HEK293T (cell line): Measurements from ENCODE around the gene FADS1.

Experiments used
- CTCF ChIA-PET: fragments of 350-600 bp; formaldehyde crosslinking; extraction: SDS; loops from one replicate; lab custom pipeline; 2021; ENCODE audit warnings: antibody characterized with exemption, inconsistent platforms; lab: Yijun Ruan, JAX
- POLR2A ChIA-PET: fragments of 350-600 bp; formaldehyde crosslinking; extraction: SDS; loops from one replicate; lab custom pipeline; 2020; ENCODE audit warnings: antibody characterized with exemption, inconsistent platforms; lab: Yijun Ruan, JAX
- DNase-seq: peaks from one replicate; pipeline ENCODE4 v3.0.0; 2012; ENCODE audit warnings: mixed read lengths; ENCODE audit errors: extremely low spot score
- ARNT ChIP-seq: fragments of 450-650 bp; IDR thresholded peaks from 2 replicates; pipeline ENCODE4 v1.6.1; 2017; ENCODE audit warnings: mild to moderate bottlenecking
- BHLHE40 ChIP-seq: fragments of 450-650 bp; IDR thresholded peaks from 2 replicates; pipeline ENCODE4 v1.6.1; 2016; ENCODE audit warnings: mild to moderate bottlenecking, moderate library complexity, borderline replicate concordance
- CTBP1 ChIP-seq: fragments of 450-650 bp; IDR thresholded peaks from 2 replicates; pipeline ENCODE4 v1.6.1; 2016; ENCODE audit warnings: borderline replicate concordance
- ELF4 ChIP-seq: fragments of 450-650 bp; IDR thresholded peaks from 2 replicates; pipeline ENCODE4 v1.6.1; 2017; ENCODE audit warnings: antibody characterized with exemption
- FOXA1 ChIP-seq: fragments of 450-650 bp; IDR thresholded peaks from 2 replicates; pipeline ENCODE4 v1.6.1; 2016; ENCODE audit warnings: mild to moderate bottlenecking
- FOXK2 ChIP-seq: fragments of 450-650 bp; IDR thresholded peaks from 2 replicates; pipeline ENCODE4 v1.6.1; 2016; ENCODE audit warnings: mild to moderate bottlenecking
- FOXM1 ChIP-seq: fragments of 450-650 bp; IDR thresholded peaks from 2 replicates; pipeline ENCODE4 v1.6.1; 2017; ENCODE audit warnings: mild to moderate bottlenecking, borderline replicate concordance
- HDGF ChIP-seq: fragments of 450-650 bp; IDR thresholded peaks from 2 replicates; pipeline ENCODE4 v1.6.1; 2017; ENCODE audit warnings: antibody characterized with exemption, borderline replicate concordance
- L3MBTL2 ChIP-seq: fragments of 450-650 bp; conservative IDR thresholded peaks from 2 replicates; pipeline ENCODE4 v1.6.1; 2016; ENCODE audit warnings: mild to moderate bottlenecking
- LEF1 ChIP-seq: fragments of 450-650 bp; IDR thresholded peaks from 2 replicates; pipeline ENCODE4 v1.6.1; 2017; ENCODE audit warnings: mild to moderate bottlenecking, borderline replicate concordance
- NFRKB ChIP-seq: fragments of 450-650 bp; IDR thresholded peaks from 2 replicates; pipeline ENCODE4 v1.6.1; 2016; ENCODE audit warnings: mild to moderate bottlenecking, moderate library complexity
- PKNOX1 ChIP-seq: fragments of 450-650 bp; IDR thresholded peaks from 2 replicates; pipeline ENCODE4 v1.6.1; 2016
- SP1 ChIP-seq: fragments of 450-650 bp; IDR thresholded peaks from 2 replicates; pipeline ENCODE4 v1.6.1; 2017
- SUZ12 ChIP-seq: fragments of 450-650 bp; IDR thresholded peaks from 2 replicates; pipeline ENCODE4 v1.6.1; 2016; ENCODE audit warnings: mild to moderate bottlenecking
- TARDBP ChIP-seq: fragments of 450-650 bp; IDR thresholded peaks from 2 replicates; pipeline ENCODE4 v1.6.1; 2016
- ZNF384 ChIP-seq: fragments of 450-650 bp; IDR thresholded peaks from 2 replicates; pipeline ENCODE4 v1.6.1; 2016

Gene FADS1

GRCh38 chr11:61760946-61761345 is 55.9 kb downstream of the FADS1 start:
- no peak for TF ChIP-seq ARNT
- TF ChIP-seq CTBP1, result no peak
- TF ChIP-seq HDGF, result no peak

GRCh38 chr11:61757213-61757862 is 59.5 kb downstream of the FADS1 start:
- TF ChIP-seq PKNOX1, result no peak
- no peak for DNase-seq
- POLR2A ChIA-PET, result interaction anchor here (1.7 kb wide), 1 partner anchor 35 kb away, joined by 5 read pairs; the partner anchor contains the start of genes FEN1 and TMEM258
- CTCF ChIA-PET, result no interaction called here

More at GRCh38 chr11:61760946-61761345, 55.9 kb downstream of the FADS1 start:
- ChIA-PET POLR2A (interaction anchor here (1.0 kb wide), 1 partner anchor 32 kb away, joined by 3 read pairs; the partner anchor contains the start of genes FEN1 and TMEM258), CTCF (interaction anchor here (1.1 kb wide), 1 partner anchor 13 kb away, joined by 3 read pairs; no protein-coding TSS in a partner anchor)
- DNase-seq, result no peak

GRCh38 chr11:61756452-61757212 is 60.2 kb downstream of the FADS1 start:
- no peak for DNase-seq
- TF ChIP-seq PKNOX1 (no peak), SUZ12 (no peak), ARNT (no peak), L3MBTL2 (no peak), FOXM1 (no peak), SP1 (no peak), BHLHE40 (no peak), TARDBP (no peak), CTBP1 (no peak), ELF4 (no peak), FOXA1 (no peak), NFRKB (no peak)
- POLR2A ChIA-PET, result interaction anchor here (1.7 kb wide), 1 partner anchor 36 kb away, joined by 5 read pairs; the partner anchor contains the start of genes FEN1 and TMEM258
- CTCF ChIA-PET, result no interaction called here

- TF ChIP-seq SP1, result no peak
- TF ChIP-seq L3MBTL2, result no peak
- TF ChIP-seq BHLHE40, result no peak
- ChIA-PET CTCF (no interaction called here), POLR2A (interaction anchor here (1.7 kb wide), 1 partner anchor 37 kb away, joined by 5 read pairs; the partner anchor contains the start of genes FEN1 and TMEM258)
- no peak for DNase-seq
Observed at GRCh38 chr11:61756147-61756451, 60.7 kb downstream of the FADS1 start.

- ChIA-PET POLR2A (no interaction called here), CTCF (interaction anchor here (0.8 kb wide), 1 partner anchor 42 kb away, joined by 3 read pairs; no protein-coding TSS in a partner anchor)
- DNase-seq, result no peak
- TF ChIP-seq SUZ12 (no peak), FOXM1 (no peak), FOXK2 (no peak), BHLHE40 (no peak), LEF1 (no peak), SP1 (no peak), ZNF384 (no peak), ELF4 (no peak), CTBP1 (no peak), TARDBP (no peak), ARNT (no peak), PKNOX1 (no peak), HDGF (no peak), L3MBTL2 (no peak), FOXA1 (no peak), NFRKB (no peak)
Observed at GRCh38 chr11:61754534-61755482, 62.0 kb downstream of the FADS1 start.

GRCh38 chr11:61753672-61754071 is 63.1 kb downstream of the FADS1 start:
- DNase-seq, result no peak
- TF ChIP-seq LEF1 (no peak), ELF4 (no peak), BHLHE40 (no peak), TARDBP (no peak)
- ChIA-PET CTCF (interaction anchor here (1.2 to 1.5 kb wide), 2 partner anchors 35 to 39 kb away, joined by 3 to 4 read pairs; partner anchors contain the start of genes FEN1 and TMEM258), POLR2A (no interaction called here)
